ENCODE results near the gene SLC26A4.

DNA sequence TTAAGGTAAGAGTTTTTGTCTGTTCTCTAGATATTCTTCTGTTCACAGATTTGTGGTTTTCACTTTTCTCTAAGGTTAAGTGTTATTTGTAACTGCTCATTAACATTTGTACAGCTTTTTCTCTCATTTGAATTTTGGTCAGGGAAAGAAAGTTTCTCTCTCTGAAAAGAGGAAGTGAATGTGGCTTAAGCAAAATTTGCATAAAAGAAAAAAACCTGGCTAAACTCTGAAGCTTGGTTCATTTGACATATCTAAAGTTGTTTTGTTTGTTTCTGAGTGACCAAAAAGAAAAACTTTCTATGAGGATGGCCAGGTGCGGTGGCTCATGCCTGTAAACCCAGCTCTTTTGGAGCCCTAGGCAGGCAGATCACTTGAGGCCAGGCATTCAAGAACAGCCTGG is 22.0 kb upstream of the SLC26A4 start:
- TF ChIP-seq, protein P1, sequence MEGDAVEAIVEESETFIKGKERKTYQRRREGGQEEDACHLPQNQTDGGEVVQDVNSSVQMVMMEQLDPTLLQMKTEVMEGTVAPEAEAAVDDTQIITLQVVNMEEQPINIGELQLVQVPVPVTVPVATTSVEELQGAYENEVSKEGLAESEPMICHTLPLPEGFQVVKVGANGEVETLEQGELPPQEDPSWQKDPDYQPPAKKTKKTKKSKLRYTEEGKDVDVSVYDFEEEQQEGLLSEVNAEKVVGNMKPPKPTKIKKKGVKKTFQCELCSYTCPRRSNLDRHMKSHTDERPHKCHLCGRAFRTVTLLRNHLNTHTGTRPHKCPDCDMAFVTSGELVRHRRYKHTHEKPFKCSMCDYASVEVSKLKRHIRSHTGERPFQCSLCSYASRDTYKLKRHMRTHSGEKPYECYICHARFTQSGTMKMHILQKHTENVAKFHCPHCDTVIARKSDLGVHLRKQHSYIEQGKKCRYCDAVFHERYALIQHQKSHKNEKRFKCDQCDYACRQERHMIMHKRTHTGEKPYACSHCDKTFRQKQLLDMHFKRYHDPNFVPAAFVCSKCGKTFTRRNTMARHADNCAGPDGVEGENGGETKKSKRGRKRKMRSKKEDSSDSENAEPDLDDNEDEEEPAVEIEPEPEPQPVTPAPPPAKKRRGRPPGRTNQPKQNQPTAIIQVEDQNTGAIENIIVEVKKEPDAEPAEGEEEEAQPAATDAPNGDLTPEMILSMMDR (IDR thresholded peaks at IDR 0.05): no peak
- no peak for TF ChIP-seq POLR2A (IDR thresholded peaks at IDR 0.05)
